ENCODE measurements around the gene BRIP1.
"Not testable (repeated sequence)": the region's sequence is repeated elsewhere in the genome, so short reads cannot be mapped to it uniquely, and the experiment has no call there.

The BRIP1 gene

DNA sequence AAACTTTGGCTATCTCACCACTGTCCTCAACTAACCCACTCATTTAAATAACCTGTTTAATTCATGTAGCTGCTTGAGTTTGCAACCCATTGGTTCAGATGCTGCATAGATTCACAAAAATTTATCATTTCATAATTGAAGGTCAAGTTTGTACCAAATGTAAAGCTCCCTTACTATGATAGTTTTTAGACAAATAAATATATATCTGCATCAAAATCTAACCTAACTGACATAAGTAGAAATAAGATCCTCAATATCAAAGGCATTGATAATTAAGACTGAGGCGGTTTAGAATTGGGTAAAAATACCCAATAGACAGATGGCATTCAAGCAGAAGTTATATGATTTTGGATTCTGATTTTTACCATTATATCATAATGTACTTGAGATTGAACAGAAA is 139.4 kb downstream of the BRIP1 start:
- DNase-seq, result no peak

GRCh38 chr17:61723183-61723582 is 140.1 kb downstream of the BRIP1 start:
- no peak for DNase-seq

DNA sequence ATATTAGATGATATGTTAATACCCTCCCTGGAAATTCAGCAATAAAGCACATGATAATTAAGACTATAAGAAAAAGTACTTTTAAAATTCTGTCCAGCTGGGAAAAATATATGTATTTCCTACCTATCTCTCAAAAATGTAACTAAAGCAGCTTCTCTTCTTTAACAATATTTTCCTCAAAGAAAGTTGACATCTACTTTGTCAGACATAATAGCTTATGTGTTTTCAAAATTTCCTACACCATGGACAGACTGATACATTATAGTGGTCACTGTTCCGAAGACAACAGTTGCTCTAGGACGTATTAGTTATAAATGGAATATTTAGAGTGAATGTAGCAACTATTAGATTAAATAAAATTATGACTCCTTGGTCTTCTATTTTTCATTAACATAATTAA is 140.9 kb downstream of the BRIP1 start:
- DNase-seq, result no peak

DNA sequence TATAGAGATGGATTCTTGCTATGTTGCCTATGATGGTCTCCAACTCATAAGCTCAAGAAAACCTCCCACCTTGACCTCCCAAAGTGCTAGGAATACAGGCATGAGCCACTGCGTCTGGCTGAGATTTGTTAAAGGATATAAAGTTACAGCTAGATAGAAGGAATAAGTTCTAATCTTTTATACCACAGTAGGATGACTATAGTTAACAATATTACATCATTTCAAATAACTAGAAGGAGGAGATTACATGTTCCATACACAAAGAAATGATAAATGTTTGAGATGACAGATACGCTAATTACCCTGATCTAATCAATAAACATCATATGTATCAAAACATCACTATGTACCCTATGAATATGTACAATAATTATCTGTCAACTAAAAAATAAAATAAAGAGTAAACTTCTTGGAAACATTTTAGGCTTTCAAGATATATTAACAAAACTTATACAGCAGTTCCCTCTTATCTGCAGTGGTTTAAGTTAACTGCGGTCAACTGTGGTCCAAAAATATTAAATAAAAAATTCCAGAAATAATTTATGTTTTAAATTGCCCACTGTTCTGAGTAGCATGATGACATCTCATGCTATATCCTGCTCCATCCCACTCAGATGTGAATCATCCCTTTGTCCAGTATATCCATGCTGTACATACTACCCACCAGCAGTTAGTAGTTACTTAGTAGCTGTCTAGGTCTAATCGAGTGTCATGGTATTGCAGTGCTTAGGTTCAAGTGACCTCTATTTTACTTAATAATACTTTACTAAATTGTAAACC is 143.1 kb downstream of the BRIP1 start:
- DNase-seq, result no peak

DNA sequence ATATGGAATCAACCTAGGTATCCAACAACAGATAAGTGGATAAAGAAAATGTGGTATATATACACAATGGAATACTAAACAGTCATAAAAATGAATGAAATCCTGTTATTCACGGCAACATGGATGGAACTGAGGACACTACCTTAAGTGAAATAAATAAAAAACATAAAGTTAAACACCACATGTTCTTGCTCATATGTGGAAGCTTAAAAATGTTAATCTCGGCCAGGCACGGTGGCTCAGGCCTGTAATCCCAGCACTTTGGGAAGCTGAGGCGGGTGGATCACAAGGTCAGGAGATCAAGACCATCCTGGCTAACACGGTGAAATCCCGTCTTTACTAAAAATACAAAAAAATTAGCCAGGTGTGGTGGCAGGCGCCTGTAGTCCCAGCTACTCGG is 144.1 kb downstream of the BRIP1 start:
- DNase-seq, result not testable (repeated sequence)

GRCh38 chr17:61718022-61718421 is 145.3 kb downstream of the BRIP1 start:
- DNase-seq, result no peak

DNA sequence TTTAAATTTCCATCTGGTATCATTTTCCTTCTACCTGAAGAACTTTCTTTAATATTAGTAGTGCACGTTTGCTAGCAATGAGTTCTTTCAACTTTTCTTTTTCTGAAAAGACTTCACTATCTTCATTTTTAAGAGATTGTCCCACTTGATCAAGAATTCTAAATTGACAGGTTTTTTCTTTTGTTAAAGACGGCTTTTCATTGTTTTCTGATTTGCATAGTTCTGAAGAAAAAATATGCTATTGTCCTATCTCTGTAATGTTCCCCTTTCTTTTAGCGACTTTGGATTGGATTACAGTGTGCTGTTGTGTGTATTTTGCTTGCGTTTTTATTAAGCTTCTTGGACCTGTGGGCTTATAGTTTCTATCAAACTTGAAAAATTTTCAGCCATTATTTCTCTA is 146.0 kb downstream of the BRIP1 start:
- DNase-seq, result no peak

GRCh38 chr17:61716225-61716829 is 147.0 kb downstream of the BRIP1 start:
- no peak for DNase-seq

DNA sequence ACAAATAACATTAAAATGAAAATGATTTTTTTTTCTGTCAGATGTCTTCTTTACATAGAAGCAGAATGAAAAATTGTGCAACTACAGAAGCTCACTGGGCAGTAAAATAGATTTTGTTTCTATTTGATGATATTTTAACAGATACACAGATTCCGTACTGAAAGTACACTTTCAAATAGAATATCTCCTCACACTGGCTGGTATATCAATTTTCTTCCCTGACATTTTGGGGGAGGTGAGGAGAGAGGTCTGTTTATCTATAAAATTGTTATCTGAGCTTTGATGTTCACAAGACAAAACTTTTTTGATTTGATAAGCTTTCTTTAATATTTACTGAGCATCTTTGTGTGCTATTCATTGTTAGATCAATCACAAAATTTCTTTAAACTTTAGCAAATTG is 148.0 kb downstream of the BRIP1 start:
- DNase-seq, result no peak

DNA sequence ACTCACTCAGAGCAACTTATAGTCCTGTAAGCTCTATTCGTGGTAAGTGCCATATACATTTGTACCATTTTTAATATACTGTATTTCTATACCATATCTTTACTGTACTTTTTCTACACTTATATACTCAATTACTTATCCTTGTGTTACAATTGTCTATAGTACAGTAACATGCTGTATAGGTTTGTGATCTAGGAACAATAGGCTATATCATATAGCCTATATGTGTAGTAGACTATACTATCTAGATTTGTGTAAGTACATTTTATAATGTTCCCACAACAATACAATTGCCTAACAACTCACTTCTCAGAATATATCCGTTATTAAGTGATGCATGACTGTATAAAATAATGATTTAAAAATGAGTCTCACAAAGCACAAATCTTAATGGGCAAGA is 149.0 kb downstream of the BRIP1 start:
- DNase-seq, result no peak

DNA sequence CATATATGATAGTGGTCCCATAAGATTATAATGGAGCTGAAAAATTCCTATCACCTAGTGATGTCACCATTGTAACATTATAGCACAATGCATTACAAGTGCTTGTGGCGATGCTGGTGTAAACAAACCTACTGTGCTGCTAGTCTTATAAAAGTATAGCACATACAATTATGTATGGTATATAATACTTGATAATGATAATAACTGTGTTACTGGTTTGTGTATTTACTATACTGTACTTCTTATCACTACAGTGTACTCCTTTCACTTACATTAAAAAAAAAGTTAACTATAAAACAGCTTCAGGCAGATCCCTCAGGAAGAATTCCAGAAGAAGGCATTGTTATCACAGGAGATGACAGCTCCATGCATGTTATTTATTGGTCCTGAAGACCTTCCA is 150.3 kb downstream of the BRIP1 start:
- no peak for DNase-seq

- DNase-seq, result no peak
Measured at GRCh38 chr17:61710546-61710945, 152.8 kb downstream of the BRIP1 start.

- no peak for DNase-seq
Measured at GRCh38 chr17:61709567-61709966, 153.8 kb downstream of the BRIP1 start.

DNA sequence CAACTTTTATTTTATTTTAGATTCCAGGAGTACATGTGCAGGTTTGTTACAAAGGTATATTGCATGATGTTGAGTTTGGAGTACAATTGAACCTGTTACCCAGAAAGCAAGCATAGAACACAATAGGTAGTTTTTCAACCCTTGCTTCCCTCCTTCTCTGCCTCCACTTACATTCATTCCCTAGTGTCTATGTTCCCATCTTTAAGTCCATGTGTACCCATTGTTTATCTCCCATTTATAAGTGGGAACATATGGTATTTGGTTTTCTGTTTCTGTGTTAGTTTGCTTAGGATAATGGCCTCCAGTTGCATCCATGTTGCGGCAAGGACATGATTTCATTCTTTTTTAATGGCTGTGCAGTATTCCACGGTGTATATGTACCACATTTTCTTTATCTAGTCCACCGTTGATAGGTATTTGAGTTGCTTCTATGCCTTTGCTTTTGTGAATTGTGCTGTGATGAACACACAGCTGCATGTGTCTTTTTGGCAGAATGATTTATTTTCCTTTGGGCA is 158.3 kb downstream of the BRIP1 start:
- no peak for DNase-seq

GRCh38 chr17:61702450-61702849 is 160.9 kb downstream of the BRIP1 start:
- DNase-seq, result no peak

GRCh38 chr17:61701978-61702377 is 161.3 kb downstream of the BRIP1 start:
- no peak for DNase-seq

- no peak for DNase-seq
Measured at GRCh38 chr17:61701334-61701733, 162.0 kb downstream of the BRIP1 start.

DNA sequence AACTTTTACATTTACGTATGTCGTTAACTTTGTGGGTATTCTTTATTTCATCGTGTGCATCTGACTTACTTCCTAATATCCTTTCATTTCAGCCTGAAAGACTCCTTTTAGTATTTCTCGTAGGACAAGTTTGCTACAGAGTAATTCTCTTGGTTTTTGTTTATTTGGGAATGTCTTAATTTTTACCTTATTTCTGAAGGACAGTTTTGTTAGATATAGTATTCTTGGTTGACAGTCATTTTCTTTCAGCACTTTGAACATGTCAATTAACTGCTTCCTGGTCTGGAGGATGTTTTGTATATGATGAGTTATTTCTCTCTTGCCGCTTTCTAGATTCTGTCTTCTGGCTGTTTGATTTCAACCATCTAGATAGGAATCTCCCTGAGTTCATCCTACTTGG is 163.1 kb downstream of the BRIP1 start:
- DNase-seq, result no peak

GRCh38 chr17:61699694-61700093 is 163.6 kb downstream of the BRIP1 start:
- no peak for DNase-seq

GRCh38 chr17:61699032-61699431 is 164.3 kb downstream of the BRIP1 start:
- DNase-seq, result no peak

DNA sequence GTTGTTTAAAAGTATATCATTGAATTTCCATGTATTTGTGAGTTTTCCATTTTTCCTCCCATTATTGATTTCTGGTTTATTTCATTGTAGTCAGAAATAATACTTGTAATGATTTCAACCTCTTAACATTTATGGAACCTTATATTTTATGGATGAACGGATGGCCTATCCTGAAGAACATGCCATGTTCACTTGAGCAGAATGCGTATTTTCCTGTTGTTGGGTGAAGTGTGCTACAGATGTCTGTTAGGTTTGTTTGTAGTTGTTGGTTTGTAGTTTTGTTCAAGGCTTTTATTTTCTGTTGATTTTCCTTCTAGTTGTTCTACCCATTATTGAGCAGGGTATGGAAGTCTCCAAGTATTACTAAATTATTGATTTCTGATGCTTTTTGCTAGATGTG is 165.1 kb downstream of the BRIP1 start:
- no peak for DNase-seq

DNA sequence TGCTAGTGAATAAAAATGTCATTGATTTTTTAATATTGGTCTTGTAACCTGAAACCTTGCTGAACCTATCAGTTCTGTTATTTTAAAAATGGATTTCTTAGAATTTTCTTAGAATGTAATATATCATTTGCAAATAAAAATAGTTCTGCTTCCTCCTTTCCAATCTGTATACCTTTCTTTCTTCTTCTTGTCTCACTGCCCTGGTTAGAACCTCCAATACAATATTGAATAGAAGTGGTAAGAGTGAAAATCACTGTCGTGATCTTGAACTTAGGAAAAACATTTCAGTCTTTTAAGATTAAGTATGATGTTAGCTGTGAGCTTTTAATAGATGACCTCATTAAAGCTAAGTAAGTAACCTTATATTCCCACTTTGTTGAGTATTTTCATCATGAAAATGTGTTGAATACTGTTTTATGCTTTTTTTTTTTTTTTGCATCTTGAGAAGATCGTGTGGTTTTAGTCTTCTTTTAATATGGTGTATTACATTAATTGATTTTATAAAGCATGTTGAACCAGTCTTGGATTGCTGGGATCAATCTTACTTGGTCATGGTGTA is 167.5 kb downstream of the BRIP1 start:
- no peak for DNase-seq

GRCh38 chr17:61694095-61694494 is 169.2 kb downstream of the BRIP1 start:
- DNase-seq, result no peak

GRCh38 chr17:61689610-61690180 is 173.6 kb downstream of the BRIP1 start:
- DNase-seq, result no peak
